Gastrocnemius medialis (tissue), 4 donors: ENCODE data around the gene HLX. TPM values are rescaled to one million over a fixed set of nuclear protein-coding genes. Genes with fewer than 3 reads are reported as not detected.

Experiments used
- ATAC-seq, 2 donors: fragments of 150-250 bp; one replicate each; pipeline ENCODE4 v1.9.1; 2016
- DNase-seq, 2 donors: peaks; one replicate each; pipeline ENCODE4 v3.0.0-alpha.2; 2019
- H3K27ac ChIP-seq, 4 donors: fragments of 200-600 bp; sonication (generic); 1 replicate in 1 of 4; 2 replicates in 3 of 4; pipeline ENCODE4 v1.5.1; 2016 to 2018; ENCODE audit warnings: mild to moderate bottlenecking in 2 of 4, moderate library complexity in 1 of 4
- H3K27me3 ChIP-seq, 3 donors: fragments of 200-600 bp; sonication (generic) in 2 of 3; 1 replicate in 1 of 3; 2 replicates in 2 of 3; pipeline versions ENCODE4 v1.5.1 to v1.6.0; 2016 to 2019; ENCODE audit warnings: mild to moderate bottlenecking in 1 of 3, moderate library complexity in 1 of 3
- H3K36me3 ChIP-seq, 2 donors: fragments of 200-600 bp; sonication (generic) in 1 of 2; one replicate each; pipeline ENCODE4 v1.5.1; 2017 to 2018
- H3K4me1 ChIP-seq, 2 donors: fragments of 200-600 bp; sonication (generic) in 1 of 2; one replicate each; pipeline ENCODE4 v1.5.1; 2016 to 2017; ENCODE audit warnings: mild to moderate bottlenecking in 2 of 2
- H3K4me3 ChIP-seq, 4 donors: fragments of 200-600 bp; sonication (generic) in 3 of 4; 1 replicate in 1 of 4; 2 replicates in 3 of 4; pipeline ENCODE4 v1.5.1; 2016 to 2019; ENCODE audit warnings: mild to moderate bottlenecking in 2 of 4
- H3K9me3 ChIP-seq, 3 donors: fragments of 200-600 bp; sonication (generic) in 2 of 3; 1 replicate in 1 of 3; 2 replicates in 2 of 3; pipeline ENCODE4 v1.5.1; 2016 to 2019
- CTCF ChIP-seq, 5 experiments: fragments of 450-650 bp in 3 of 5; fragments of 200-600 bp in 2 of 5; sonication (generic) in 2 of 5; IDR thresholded peaks in 4 of 5; conservative IDR thresholded peaks in 1 of 5; 1 replicate in 4 of 5; 2 replicates in 1 of 5; pipeline ENCODE4 v1.5.1; 2016 to 2019; ENCODE audit warnings: antibody characterized with exemption in 5 of 5, mild to moderate bottlenecking in 3 of 5, moderate library complexity in 3 of 5
- POLR2A ChIP-seq, 2 donors: fragments of 450-650 bp; IDR thresholded peaks; one replicate each; pipeline ENCODE4 v1.6.1; 2017; ENCODE audit warnings: antibody characterized with exemption in 2 of 2, mild to moderate bottlenecking in 2 of 2, moderate library complexity in 2 of 2
- in situ Hi-C, 4 donors: fragments of 200-750 bp; cut with MboI; loops; one replicate each; pipeline versions ENCODE4 v1.15.0 to v1.8.0; 2017; ENCODE audit warnings: low sequenced_read_pairs in 4 of 4
- intact Hi-C: fragments of 100-400 bp; cut with DNase I; formaldehyde crosslinking; loops from one replicate; pipeline ENCODE4 v1.15.1; 2023; ENCODE audit warnings: low total_unique reads
- total RNA-seq, 4 donors: library from RNA; depleted of rRNA; stranded (reverse); fragments of >200 nt; gene quantifications; one replicate each; pipeline versions ENCODE4 v1.1.0 to v1.2.3, GENCODE V29; 2016

Gene HLX
- total RNA-seq, 4 donors from 2014 or later: 3.5 to 8.3 (median 6.4) TPM

DNA sequence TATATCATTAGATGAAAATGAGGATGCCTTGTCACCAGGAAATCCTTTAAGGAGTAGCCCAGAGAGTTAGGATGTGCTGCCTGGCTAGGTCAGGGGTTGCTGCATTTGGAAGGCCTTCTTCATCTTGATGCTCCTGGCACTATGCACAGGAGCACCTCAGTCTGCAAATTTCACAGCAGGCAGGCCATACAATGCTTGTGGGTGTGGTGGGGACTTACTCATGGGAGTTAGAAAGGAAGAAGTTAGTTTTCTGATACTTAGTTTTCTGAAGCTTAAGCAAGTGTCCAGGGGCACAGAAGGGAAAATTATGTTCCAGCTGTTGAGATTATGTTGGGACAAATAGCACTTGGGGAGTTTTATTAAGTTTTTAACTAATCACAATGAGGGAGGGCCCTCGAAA lies 11.4 kb downstream of the HLX start:
- H3K4me1 ChIP-seq: peaks cover 0 to 7% of the 10 kb centered on the region in 2 donors
- no peak overlapping the region for H3K27ac ChIP-seq
- no peak for DNase-seq
- no peak overlapping the region for H3K4me3 ChIP-seq
- peaks cover 31 to 58% (median 38%) of the 10 kb centered on the region in 3 donors for H3K27me3 ChIP-seq
- no peak for ATAC-seq
- TF ChIP-seq CTCF (IDR thresholded peaks at IDR 0.05 in 4 of 5, conservative IDR thresholded peaks at IDR 0.05 in 1 of 5) (no peak), POLR2A (IDR thresholded peaks at IDR 0.05) (no peak)
- intact Hi-C loops: no loop called here
- H3K36me3 ChIP-seq: no peaks in the 10 kb centered on the region
- no peaks in the 10 kb centered on the region for H3K9me3 ChIP-seq
- in situ Hi-C loops: no loop called here

- H3K27ac ChIP-seq: no peak overlapping the region
- TF ChIP-seq CTCF (IDR thresholded peaks at IDR 0.05 in 4 of 5, conservative IDR thresholded peaks at IDR 0.05 in 1 of 5) (no peak), POLR2A (IDR thresholded peaks at IDR 0.05) (no peak)
- in situ Hi-C loops (no loop called here), intact Hi-C loops (no loop called here)
- H3K27me3 ChIP-seq: peaks cover 31 to 59% (median 38%) of the 10 kb centered on the region in 3 donors
- H3K9me3 ChIP-seq: no peaks in the 10 kb centered on the region
- DNase-seq (no peak), ATAC-seq (no peak)
- H3K4me3 ChIP-seq: no peak overlapping the region
- H3K4me1 ChIP-seq: peaks cover 0 to 7% of the 10 kb centered on the region in 2 donors
- H3K36me3 ChIP-seq: no peaks in the 10 kb centered on the region
Measured at GRCh38 chr1:220891224-220892085, 12.2 kb downstream of the HLX start.

DNA sequence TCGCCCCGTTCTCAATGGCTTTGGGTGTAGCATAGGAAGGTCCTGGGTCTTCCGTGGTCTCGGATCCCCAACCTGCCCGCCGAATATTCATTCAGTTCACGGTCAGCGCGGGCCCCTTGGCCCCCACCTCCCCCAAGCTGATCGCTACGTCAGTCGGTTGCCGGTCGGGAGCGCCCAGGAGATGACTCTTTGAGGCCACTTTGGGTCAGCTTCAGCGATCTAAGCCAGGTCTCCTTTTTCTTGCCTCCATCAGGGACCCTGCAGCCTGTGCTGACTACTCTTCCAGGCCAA lies 12.8 kb downstream of the HLX start:
- intact Hi-C loops (no loop called here), in situ Hi-C loops (no loop called here)
- TF ChIP-seq CTCF (IDR thresholded peaks at IDR 0.05 in 4 of 5, conservative IDR thresholded peaks at IDR 0.05 in 1 of 5): no peak
- no peak for TF ChIP-seq POLR2A (IDR thresholded peaks at IDR 0.05)
- ATAC-seq (no peak), DNase-seq (no peak)
- H3K4me1 ChIP-seq: peaks cover 0 to 7% of the 10 kb centered on the region in 2 donors
- H3K27me3 ChIP-seq: peaks cover 31 to 59% (median 38%) of the 10 kb centered on the region in 3 donors
- H3K4me3 ChIP-seq: no peak overlapping the region
- H3K36me3 ChIP-seq: no peaks in the 10 kb centered on the region
- H3K27ac ChIP-seq: no peak overlapping the region
- H3K9me3 ChIP-seq: no peaks in the 10 kb centered on the region

GRCh38 chr1:220892997-220893700 lies 13.9 kb downstream of the HLX start:
- Histone ChIP-seq H3K36me3 (no peaks in the 10 kb centered on the region), H3K27ac (no peak overlapping the region), H3K27me3 (peaks cover 31 to 56% (median 38%) of the 10 kb centered on the region in 3 donors), H3K4me1 (no peaks in the 10 kb centered on the region), H3K4me3 (no peak overlapping the region), H3K9me3 (no peaks in the 10 kb centered on the region)
- DNase-seq (no peak), ATAC-seq (no peak)
- in situ Hi-C loops (no loop called here), intact Hi-C loops (no loop called here)
- no peak for TF ChIP-seq CTCF (IDR thresholded peaks at IDR 0.05 in 4 of 5, conservative IDR thresholded peaks at IDR 0.05 in 1 of 5)
- no peak for TF ChIP-seq POLR2A (IDR thresholded peaks at IDR 0.05)
